Activated CD8-positive, alpha-beta memory T cell treated with anti-CD3 and anti-CD28 coated beads, Interleukin-2, amount 50 U/mL, for 48 hours (primary cell): ENCODE results near the gene BPIFB1.

Source experiments
- DNase-seq: peaks from one replicate; pipeline ENCODE4 v3.0.0-alpha.2; 2020

BPIFB1 gene, protein sequence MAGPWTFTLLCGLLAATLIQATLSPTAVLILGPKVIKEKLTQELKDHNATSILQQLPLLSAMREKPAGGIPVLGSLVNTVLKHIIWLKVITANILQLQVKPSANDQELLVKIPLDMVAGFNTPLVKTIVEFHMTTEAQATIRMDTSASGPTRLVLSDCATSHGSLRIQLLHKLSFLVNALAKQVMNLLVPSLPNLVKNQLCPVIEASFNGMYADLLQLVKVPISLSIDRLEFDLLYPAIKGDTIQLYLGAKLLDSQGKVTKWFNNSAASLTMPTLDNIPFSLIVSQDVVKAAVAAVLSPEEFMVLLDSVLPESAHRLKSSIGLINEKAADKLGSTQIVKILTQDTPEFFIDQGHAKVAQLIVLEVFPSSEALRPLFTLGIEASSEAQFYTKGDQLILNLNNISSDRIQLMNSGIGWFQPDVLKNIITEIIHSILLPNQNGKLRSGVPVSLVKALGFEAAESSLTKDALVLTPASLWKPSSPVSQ

DNA sequence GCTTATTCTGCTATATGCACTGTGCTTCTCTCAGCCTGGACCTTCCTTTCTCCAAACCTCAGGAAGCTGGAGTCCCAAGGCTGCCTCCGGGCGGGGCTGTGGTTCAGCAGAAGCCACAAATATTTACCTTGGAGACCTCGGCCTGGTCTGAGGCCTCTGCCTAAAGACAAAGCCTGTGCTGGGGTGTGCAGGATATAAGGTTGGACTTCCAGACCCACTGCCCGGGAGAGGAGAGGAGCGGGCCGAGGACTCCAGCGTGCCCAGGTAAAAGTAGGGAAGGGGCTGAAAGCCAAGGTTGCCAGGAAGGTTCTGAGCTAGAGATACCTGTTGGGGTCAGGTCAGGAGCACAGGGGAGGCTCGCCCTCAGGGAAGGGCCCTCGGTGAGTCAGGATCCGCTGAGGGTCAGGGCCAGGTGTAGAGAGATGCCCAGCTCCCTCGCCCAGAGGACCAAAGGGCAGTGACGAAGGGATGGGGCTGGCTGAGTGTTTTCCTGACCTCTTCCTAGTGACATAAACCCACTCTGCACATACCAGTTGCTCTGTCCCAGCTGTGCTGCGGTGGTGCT lies at the start of gene BPIFB1:
TSS of gene BPIFB1 (plus strand) at position 224 of the 565 bp plus-strand sequence. CDS start 2,860 bp downstream, outside the sequence.
- DNase-seq = no peak

DNA sequence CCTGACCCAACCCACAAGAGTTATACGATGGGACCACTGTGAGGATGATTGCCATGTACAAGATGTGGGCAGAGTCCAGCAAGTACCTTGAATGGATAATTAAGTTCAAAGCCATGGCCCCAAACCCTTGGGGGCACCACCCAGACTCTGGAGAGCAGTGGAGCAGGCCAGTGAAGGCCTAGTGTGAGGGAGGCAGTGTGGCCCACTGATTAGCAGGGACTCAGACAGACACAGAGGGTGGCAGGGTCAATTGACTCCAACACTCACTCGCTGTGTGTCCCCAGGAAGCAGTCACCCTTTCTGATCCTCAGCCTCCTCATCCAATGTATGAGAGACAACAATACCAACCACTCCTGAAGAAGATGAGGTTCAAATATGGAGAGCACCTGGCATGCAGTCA lies 49.0 kb upstream of the BPIFB1 start:
- DNase-seq = no peak

DNA sequence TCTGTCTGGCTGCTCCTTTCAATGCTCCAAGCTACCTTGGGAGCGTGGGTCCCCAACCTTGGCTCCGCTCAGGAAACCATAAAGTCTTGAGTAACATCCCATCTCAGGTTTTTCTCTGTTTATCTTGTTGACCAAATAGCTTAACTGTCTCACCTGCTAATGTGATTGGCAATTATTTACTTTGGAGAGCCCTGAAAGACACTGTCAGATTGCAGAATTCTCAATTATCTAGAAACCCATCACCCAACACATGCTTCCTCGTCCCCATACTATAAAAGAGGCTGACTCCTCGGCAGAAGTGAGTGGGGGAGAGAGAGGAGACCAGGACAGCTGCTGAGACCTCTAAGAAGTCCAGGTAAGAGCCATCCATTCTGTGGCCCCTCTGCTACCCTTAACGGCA lies 47.3 kb upstream of the BPIFB1 start, which contains the start of gene BPIFA1:
TSS of gene BPIFA1 (plus strand) at position 301 of the 400 bp plus-strand sequence. CDS start 1,716 bp downstream, outside the sequence.
- no peak for DNase-seq

DNA sequence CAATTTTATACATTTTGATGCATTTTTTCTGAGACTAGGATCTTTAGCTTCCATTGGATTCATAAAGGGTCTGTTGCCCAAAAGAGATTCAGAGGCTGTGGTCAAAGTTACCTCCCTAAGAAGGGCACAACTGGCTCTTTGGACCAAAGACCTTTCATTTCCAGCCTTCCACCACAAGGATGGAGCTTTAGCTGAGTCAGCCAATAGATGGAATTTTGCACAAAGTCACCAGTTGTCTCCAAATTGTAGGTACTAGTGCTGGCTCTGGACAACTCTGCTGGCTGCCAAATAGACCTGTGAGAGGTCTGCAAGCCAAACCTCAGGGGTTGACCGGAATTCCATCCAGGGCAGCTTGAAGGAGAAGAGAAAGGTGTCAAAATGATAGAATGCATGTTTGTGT lies 46.7 kb upstream of the BPIFB1 start:
- DNase-seq = no peak

DNA sequence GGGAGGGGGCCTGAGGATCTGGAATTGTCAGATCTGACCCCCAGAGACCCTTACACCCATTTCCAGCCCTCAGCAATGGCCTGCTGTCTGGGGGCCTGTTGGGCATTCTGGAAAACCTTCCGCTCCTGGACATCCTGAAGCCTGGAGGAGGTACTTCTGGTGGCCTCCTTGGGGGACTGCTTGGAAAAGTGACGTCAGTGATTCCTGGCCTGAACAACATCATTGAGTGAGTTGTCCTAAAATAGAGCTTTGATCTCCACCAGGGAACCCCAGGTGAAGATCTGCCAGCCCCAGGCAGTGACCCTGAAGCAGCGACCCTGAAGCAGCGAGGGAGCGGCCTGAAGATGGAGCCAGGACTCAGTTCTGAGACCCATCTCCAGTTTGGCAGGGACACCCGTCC lies 45.0 kb upstream of the BPIFB1 start:
- DNase-seq = no peak

DNA sequence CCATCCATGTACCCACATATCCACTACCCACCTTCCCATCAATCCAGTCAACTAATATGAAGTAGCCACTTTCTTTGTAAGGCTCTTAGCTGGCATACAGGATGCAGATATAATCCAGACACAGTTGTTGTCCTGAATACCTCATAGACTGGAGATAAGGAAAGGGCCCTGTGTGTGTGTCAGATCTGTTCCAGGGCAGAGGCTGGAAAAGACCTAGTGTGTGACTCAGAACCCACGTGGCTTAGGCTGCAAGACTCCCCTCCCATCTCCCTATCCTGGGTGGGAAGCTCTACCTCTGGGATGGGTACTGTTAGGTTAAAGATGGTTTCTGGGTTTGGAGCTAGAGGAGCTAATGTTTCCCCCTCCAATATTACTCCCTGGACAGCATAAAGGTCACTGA lies 43.6 kb upstream of the BPIFB1 start:
- no peak for DNase-seq

DNA sequence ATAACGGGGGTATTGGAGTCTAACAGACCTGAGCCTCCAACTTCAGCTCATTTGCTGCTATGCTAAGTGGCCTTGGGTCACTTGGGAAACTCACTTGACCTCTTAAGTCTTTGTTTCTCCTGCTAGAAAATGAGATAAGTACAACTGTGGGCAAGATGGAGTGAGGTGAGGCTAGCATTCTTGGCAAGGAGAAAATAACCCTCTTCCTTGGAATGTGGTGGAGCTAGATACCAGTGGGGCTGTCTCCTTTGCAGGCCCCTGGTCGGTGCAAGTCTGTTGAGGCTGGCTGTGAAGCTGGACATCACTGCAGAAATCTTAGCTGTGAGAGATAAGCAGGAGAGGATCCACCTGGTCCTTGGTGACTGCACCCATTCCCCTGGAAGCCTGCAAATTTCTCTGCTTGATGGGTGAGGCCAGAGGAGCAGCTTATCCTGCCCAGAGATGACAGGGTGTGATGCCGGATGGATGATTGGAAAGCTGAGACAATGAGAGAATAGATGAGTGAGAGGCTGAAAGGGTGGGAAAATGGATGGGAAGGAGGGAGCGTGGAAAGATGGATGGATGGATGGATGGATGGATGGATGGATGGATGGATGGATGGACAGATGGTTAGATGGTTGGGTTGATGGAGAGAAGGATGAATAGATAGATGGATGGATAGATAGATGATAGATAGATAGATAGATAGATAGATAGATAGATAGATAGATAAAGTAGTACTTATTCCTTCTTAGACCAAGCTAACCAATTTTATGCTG lies 42.9 kb upstream of the BPIFB1 start:
- no peak for DNase-seq

DNA sequence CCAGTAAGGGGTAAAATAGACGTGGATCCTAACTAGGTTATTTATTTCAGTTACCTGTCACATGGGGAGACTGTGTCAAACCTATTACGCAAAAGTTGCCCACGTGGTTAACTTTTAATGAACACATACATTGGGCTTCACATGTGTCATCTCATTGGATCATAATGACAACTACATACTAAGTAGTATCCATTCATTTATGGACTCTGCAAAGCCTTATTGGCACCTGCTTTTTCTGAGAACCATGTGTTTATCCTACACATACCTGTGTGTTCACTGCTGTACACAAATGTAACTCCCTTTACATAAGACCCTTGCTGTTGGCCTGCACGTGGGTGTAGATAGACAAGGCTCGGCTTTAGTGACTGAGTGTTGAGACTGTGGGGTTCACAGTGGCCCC lies 42.1 kb upstream of the BPIFB1 start:
- no peak for DNase-seq

DNA sequence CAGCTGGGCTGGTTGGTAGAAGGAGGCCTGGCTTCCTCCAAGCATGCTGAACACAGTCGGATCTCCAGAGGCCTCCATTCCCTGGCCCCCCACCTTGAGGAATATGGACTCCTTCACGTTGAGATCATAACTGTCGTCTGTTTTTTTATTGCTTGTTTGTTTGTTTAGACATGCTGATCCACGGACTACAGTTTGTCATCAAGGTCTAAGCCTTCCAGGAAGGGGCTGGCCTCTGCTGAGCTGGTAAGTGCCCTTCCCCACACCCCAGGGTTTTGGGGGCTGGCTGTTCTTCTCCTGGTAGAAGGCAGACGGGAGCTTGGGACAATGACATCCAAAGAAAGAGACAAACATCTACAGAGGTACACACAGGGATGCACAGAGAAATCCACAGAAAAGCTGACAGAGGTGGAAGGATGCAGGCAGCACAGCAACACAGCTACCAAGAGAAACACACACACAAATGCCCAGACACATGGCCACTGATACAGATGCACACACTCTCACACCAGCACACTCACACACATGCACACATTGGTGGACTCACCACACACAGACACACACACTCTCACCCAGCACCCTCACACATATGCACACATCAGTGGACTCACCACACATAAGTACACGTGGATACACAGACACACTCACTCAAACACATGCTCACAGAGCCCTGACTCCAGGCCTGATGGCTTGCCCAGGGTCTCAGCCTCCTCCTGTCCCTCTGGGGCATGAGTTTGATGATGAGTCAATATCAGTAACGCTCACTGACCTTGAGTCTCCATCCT lies 40.5 kb upstream of the BPIFB1 start:
- no peak for DNase-seq

DNA sequence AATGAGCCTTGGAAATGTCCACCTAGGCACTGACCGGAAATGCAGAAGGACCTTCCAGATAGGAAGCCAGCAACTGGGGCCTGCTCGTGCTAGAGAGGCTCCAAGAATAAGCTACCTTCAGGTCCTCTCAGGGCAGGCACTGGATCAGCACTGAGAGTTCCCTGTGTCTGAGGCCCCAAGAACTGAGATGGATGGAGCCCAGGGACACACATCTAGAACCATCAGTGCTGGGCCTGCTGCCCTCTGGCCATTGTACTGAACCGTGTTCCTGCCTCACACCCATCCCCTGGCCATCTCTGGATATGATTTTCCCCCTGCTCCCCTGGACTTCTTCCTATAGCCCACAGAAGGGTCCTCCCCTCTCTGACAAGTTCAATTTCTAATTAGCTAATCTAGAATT lies 36.9 kb upstream of the BPIFB1 start:
- no peak for DNase-seq

DNA sequence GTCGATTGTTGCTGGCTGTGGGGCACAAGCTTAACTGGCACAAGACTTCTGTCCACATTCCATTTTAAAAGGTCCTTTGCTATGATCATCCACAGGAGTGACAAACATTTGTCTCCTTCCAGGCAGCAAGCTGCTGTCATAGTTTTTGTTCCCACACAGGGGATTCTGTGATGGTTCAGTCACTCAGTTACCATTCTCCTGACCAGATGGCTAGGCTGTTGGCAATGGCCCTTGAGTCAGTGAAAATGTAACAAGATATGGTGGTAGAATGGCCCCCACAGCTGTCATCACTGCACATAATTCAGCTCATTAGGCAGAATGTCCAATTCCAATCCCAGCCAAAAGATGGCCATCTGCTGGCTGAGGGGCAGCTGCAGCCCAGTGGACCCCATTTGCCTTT lies 33.6 kb upstream of the BPIFB1 start:
- DNase-seq = no peak

DNA sequence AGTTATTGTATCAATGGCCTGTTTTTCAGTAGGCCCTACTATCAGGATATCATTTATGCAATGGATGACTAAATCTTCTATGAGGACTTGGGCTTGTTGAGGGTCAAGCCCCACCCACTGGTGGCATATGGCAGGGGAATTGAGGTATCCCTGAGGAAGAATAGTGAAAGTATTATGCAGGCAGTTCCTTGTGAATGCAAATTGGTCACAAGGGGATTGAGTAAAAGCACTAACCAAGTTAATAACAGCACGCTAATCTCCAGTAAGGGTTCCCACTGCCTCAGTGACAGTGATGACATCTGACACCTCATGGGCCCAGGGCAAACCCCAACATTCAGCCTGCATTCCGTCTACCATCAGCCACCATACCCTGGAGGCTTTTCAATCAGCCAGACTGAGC lies 32.3 kb upstream of the BPIFB1 start:
- no peak for DNase-seq

DNA sequence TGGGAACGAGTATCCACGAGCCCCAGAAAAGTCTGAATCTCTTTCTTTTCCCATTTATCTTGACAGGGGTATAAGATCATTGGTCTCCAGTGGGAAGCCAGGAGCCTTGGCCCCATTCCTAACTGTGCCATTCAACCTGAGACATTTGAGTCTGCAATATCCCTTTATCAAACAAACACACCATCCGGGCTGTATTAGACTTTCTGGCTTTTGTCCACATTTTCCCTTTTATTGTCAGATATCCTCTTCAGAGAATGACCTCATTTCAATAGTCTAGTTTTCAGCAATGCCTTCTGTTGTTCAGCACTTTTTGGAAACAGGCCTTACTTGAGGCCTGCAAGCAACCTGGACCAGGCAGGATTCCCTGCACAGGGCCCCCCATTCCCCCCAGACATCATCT lies 31.5 kb upstream of the BPIFB1 start:
- no peak for DNase-seq

DNA sequence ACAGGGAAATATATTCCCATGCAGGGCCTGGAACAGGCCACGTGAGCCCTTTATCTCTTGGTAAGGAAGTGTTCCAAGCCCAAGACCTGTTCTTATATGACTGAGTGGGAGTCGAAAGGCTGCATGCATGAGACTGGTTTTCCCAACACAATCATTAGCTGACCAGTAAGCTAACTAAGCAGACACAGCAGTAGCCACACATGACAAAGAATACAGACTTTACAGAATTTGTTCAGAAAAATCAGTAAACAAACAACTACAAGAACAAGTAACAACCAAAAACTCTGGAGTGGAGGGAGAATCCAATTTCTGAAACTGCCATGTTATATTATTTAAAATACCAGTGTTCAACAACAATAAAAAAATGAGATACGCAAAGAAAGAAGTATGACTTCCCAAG lies 30.6 kb upstream of the BPIFB1 start:
- DNase-seq = no peak

DNA sequence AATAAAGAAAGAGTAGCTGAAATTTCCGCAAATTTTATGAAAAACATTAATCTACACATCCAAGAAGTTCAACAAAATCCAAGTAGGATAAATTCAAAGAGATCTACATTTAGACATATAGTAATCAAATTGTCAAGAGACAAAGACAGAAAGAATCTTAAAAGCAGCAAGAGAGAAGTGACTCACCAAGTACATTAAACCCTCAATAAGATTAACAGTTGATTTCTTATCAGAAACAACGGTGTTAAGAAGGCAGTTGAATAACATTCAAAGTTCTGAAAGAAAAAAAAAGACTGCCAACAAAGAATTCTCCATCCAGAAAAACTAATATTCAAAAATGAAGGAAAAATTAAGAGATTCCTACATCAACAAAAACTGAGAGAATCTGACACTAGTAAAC lies 28.0 kb upstream of the BPIFB1 start:
- no peak for DNase-seq

DNA sequence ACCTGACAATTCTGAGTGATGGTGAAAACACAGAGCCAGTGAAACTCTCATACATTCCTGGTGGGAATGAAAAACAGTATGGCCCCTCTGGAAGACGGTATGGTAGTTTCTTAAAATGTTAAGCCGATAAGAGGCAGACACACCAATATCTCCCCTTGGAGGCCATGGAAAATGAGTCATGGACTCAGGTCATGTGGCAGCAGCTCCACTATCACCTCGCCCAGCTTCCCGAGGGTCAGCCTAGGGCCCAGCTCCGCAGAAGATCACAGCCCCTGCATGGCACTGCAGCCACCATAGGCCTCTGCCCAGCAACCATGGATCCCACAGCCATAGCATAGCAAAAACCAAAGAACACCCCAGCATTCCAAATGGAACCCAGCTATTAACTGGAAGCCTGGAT lies 25.8 kb upstream of the BPIFB1 start:
- no peak for DNase-seq

DNA sequence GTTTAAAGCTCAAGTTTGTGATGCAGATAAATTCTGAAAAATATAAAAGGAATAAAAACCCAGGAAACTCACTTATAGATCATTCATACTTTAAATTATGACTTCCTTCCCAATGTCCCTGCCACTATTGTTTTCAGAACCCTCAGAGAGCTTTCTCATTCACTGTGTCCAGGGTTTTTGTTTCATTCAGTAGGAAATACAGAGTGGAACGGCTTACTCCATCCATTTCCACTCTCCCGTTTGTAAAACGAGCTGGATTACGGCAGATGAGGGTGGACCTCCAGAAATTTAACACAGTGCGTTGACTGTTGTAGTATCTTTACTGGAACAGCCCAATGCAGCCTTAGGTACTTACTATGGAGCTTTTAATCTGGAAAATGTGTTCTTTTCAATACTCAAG lies 23.6 kb upstream of the BPIFB1 start:
- no peak for DNase-seq

DNA sequence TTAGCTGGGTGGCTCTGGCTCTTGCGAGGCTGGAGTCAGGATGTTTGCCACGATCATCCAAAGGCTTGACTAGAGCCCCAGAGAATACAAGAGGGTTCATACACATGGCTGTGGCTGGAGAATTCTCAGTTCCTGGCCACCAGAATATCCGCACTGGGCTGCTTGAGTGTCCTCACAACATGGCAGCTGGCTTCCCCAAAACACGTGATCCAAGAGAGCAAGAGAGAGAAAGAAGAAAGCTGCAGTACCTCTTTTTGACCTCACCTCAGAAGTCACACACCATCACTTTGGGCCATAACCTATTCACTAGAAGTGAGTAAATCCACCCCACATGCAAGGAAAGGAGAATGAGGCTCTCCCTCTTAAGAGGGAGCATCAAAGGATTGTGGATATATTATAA lies 21.5 kb upstream of the BPIFB1 start:
- no peak for DNase-seq

DNA sequence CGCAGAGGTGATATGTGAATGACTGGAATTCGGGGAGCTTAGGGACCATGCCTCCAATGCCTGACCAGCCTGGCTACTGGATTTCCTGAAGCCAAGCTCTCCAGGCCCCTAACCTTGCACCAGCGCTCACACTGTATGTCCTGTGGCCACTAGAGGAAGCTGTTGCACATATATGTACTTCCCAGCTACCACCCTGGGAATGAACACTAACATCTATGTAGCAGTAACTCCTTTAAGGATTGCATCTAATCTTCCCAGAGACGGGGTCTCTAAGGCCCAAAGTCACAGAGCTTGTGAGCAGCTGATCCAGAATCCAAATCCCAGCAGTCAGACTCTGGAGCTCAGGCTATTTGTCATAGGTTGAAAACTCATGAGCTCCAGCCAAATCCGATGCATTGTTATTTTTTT lies 20.4 kb upstream of the BPIFB1 start:
- DNase-seq = no peak

DNA sequence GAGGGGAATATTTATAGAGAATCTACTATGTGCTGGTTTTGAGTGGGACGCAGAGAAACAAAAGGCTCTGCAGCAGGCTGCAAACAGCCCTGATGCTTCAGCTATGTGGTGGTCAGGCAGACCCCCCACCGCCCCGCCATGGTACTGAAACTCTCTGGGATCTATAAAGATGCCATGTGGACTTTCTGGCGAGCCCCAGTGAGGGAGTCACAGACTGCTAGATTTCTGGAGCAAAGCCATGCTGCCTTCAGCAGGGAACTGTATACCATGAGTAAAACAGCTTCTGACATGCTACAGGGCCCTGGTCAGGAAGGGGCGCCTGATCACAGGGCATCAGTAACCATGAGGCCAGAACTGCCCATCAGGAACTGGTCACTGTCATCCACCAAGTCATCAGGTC lies 19.2 kb upstream of the BPIFB1 start:
- no peak for DNase-seq

DNA sequence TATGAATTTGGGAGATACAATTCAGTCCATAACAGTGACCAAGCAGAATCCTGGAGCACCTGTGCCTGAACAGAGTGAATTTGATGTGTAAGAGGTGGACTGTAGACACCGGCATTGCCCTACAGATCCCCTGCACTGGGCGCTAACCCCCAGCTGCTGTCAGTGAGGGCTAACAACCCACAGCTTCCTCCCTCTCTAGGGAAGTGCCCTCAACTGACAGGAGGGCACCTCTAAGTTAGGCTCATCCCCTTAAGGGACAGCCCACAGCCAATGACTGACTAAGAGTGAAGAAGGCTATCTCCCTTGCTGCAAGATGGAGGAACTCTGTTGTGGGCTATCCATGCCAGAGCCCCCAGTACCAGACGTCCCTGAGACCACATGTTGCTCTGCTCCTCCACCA lies 15.3 kb upstream of the BPIFB1 start:
- no peak for DNase-seq

DNA sequence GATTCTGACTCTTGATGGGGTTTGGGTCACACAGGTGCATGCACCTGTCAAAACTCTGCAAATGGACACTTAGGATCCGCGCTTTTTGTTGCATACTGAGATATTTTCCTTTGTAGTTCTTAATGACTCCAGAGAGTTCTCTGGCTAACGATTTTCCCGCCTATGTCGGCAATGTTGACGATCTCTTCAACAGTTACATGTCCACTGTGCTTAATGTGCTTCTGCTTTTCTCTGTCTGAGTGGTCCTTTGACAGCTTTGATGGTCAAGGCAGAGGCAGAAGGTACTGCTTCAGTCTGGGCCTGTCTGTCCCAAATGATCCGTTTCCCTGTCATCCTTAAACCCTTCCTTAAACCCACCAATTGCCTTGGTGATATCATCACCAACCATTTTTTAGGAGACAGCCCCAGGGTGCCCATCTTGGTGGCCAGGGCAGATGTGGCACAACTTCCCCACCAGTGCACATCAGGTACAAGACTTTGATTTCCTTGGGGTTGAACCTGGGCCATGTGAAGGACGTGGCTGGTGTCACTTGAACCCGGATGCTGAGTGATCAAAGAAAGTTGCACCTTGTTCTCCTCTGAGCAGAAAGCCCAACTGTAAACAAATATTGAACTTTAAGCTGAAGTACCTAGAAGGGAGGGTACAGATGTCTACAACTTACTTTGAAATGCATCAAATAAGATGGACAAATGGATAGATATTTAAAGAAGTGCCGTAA lies 10.7 kb upstream of the BPIFB1 start:
- DNase-seq = no peak
